NCI-H128 (cell line): ENCODE measurements around the gene MCTP2.

ENCODE experiments used
- DNase-seq: peaks from one replicate; lab custom pipeline; 2025; ENCODE audit not compliant: unreplicated experiment; lab: John Stamatoyannopoulos, UW

Gene MCTP2

GRCh38 chr15:94230883-94231722 lies at the start of gene MCTP2:
Gene MCTP2 (plus strand): TSS chr15:94231561. CDS start chr15:94298266, 66,705 bp downstream.
- DNase-seq = no peak

GRCh38 chr15:94182883-94183282 lies 48.5 kb upstream of the MCTP2 start:
- no peak for DNase-seq

- no peak for DNase-seq
These were observed 45.7 kb upstream of the MCTP2 start for GRCh38 chr15:94185547-94186236.

GRCh38 chr15:94186770-94187331 lies 44.5 kb upstream of the MCTP2 start:
- no peak for DNase-seq

- DNase-seq = no peak
These were observed 37.5 kb upstream of the MCTP2 start for GRCh38 chr15:94193906-94194305.

- no peak for DNase-seq
These were observed 34.8 kb upstream of the MCTP2 start for GRCh38 chr15:94196531-94196930.

GRCh38 chr15:94198633-94199032 lies 32.7 kb upstream of the MCTP2 start:
- no peak for DNase-seq

GRCh38 chr15:94199725-94200124 lies 31.6 kb upstream of the MCTP2 start:
- no peak for DNase-seq

- no peak for DNase-seq
These were observed 28.1 kb upstream of the MCTP2 start for GRCh38 chr15:94203306-94203705.

GRCh38 chr15:94205366-94205765 lies 26.0 kb upstream of the MCTP2 start:
- DNase-seq = no peak

GRCh38 chr15:94206463-94207167 lies 24.7 kb upstream of the MCTP2 start:
- DNase-seq = no peak

GRCh38 chr15:94212291-94212690 lies 19.1 kb upstream of the MCTP2 start:
- DNase-seq = no peak

- DNase-seq = no peak
These were observed 5.7 kb upstream of the MCTP2 start for GRCh38 chr15:94225616-94226015.

- DNase-seq = no peak
These were observed 2.8 kb upstream of the MCTP2 start for GRCh38 chr15:94228611-94229010.

GRCh38 chr15:94229591-94230369 lies 1.6 kb upstream of the MCTP2 start:
- DNase-seq = no peak

GRCh38 chr15:94230431-94230882 lies 904 bp upstream of the MCTP2 start:
- no peak for DNase-seq

- no peak for DNase-seq
These were observed 535 bp downstream of the MCTP2 start for GRCh38 chr15:94231723-94232468.

- no peak for DNase-seq
These were observed 2.1 kb downstream of the MCTP2 start for GRCh38 chr15:94233441-94233840.

GRCh38 chr15:94234300-94234699 lies 2.9 kb downstream of the MCTP2 start:
- no peak for DNase-seq

GRCh38 chr15:94235041-94235440 lies 3.7 kb downstream of the MCTP2 start:
- DNase-seq = no peak
